Suprapubic skin (tissue), 4 donors: ENCODE data around the gene LPP. TPM values are rescaled to one million over a fixed set of nuclear protein-coding genes. Genes with fewer than 3 reads are reported as not detected.
"Not testable (repeated sequence)": the region's sequence is repeated elsewhere in the genome, so short reads cannot be mapped to it uniquely, and the experiment has no call there.

Experiments
- DNase-seq, 2 donors: peaks; one replicate each; pipeline ENCODE4 v3.0.0-alpha.2; 2019; ENCODE audit warnings: low spot score in 2 of 2
- H3K27ac ChIP-seq: fragments of 200-600 bp; sonication (generic); one replicate; pipeline ENCODE4 v1.5.1; 2019
- H3K27me3 ChIP-seq: fragments of 200-600 bp; sonication (generic); one replicate; pipeline ENCODE4 v1.5.1; 2019
- H3K36me3 ChIP-seq: fragments of 200-600 bp; sonication (generic); one replicate; pipeline ENCODE4 v1.5.1; 2019
- H3K4me1 ChIP-seq: fragments of 200-600 bp; sonication (generic); one replicate; pipeline ENCODE4 v1.5.1; 2019
- H3K4me3 ChIP-seq: fragments of 200-600 bp; sonication (generic); one replicate; pipeline ENCODE4 v1.5.1; 2019; ENCODE audit warnings: mild to moderate bottlenecking
- H3K9me3 ChIP-seq: fragments of 200-600 bp; sonication (generic); one replicate; pipeline ENCODE4 v1.5.1; 2019
- CTCF ChIP-seq, 2 donors: fragments of 200-600 bp in 1 of 2; fragments of 450-650 bp in 1 of 2; sonication (generic) in 1 of 2; IDR thresholded peaks; one replicate each; pipeline ENCODE4 v1.5.1; 2016 to 2019; ENCODE audit warnings: antibody characterized with exemption in 2 of 2, mild to moderate bottlenecking in 1 of 2, moderate library complexity in 1 of 2
- EP300 ChIP-seq: sonication (generic); formaldehyde crosslinking; IDR thresholded peaks from one replicate; pipeline ENCODE4 v1.6.1; 2017; ENCODE audit warnings: antibody characterized with exemption
- POLR2A ChIP-seq, 2 donors: fragments of 450-650 bp; IDR thresholded peaks; one replicate each; pipeline ENCODE4 v1.6.1; 2017; ENCODE audit warnings: antibody characterized with exemption in 2 of 2, mild to moderate bottlenecking in 2 of 2, moderate library complexity in 2 of 2
- POLR2AphosphoS5 ChIP-seq, 3 donors: sonication (generic); formaldehyde crosslinking; IDR thresholded peaks; one replicate each; pipeline ENCODE4 v1.6.1; 2017; ENCODE audit warnings: antibody characterized with exemption in 3 of 3
- WGBS: methylation state at CpG from one replicate; pipeline ENCODE4 v1.1.5; 2018; 5-methylcytosine and 5-hydroxymethylcytosine counted together
- total RNA-seq, 4 donors: library from RNA; depleted of rRNA; stranded (reverse); fragments of >200 nt; gene quantifications; one replicate each; pipeline ENCODE4 v1.1.0, GENCODE V29; 2016

Gene LPP
- total RNA-seq, 4 donors from 2014 or later = 56.8 to 127 (median 84.2) TPM

GRCh38 chr3:188437926-188438325, 284.0 kb downstream of the LPP start:
- H3K27me3 ChIP-seq = no peaks in the 10 kb centered on the region
- no peaks in the 10 kb centered on the region for H3K36me3 ChIP-seq
- no peak overlapping the region for H3K4me3 ChIP-seq
- no peaks in the 10 kb centered on the region for H3K9me3 ChIP-seq
- no peak for DNase-seq
- 77% methylated on average over 2 of the region's 2 CpGs for WGBS
- no peak for TF ChIP-seq POLR2AphosphoS5 (IDR thresholded peaks at IDR 0.05)
- TF ChIP-seq EP300 = no peak
- TF ChIP-seq POLR2A (IDR thresholded peaks at IDR 0.05) = no peak
- no peak for TF ChIP-seq CTCF (IDR thresholded peaks at IDR 0.05)
- no peak overlapping the region for H3K27ac ChIP-seq
- peaks cover 11% of the 10 kb centered on the region for H3K4me1 ChIP-seq

- DNase-seq = no peak
- Histone ChIP-seq H3K27ac (peak overlapping the region; percentile 3), H3K27me3 (no peaks in the 10 kb centered on the region), H3K9me3 (no peaks in the 10 kb centered on the region), H3K4me1 (peaks cover 5% of the 10 kb centered on the region), H3K36me3 (no peaks in the 10 kb centered on the region), H3K4me3 (no peak overlapping the region)
- 66% methylated on average over 5 of the region's 5 CpGs for WGBS
- TF ChIP-seq POLR2A (IDR thresholded peaks at IDR 0.05) (no peak), POLR2AphosphoS5 (IDR thresholded peaks at IDR 0.05) (no peak), EP300 (no peak), CTCF (IDR thresholded peaks at IDR 0.05) (no peak)
Observed at GRCh38 chr3:188439080-188439479, 285.1 kb downstream of the LPP start.

GRCh38 chr3:188440340-188440972, 286.5 kb downstream of the LPP start:
- WGBS = 72% methylated on average over 1 of the region's 1 CpG
- Histone ChIP-seq H3K27me3 (no peaks in the 10 kb centered on the region), H3K27ac (no peak overlapping the region), H3K9me3 (no peaks in the 10 kb centered on the region), H3K4me3 (no peak overlapping the region), H3K36me3 (no peaks in the 10 kb centered on the region), H3K4me1 (peaks cover 5% of the 10 kb centered on the region)
- DNase-seq = no peak
- TF ChIP-seq POLR2AphosphoS5 (IDR thresholded peaks at IDR 0.05) = no peak
- TF ChIP-seq EP300 = no peak
- TF ChIP-seq POLR2A (IDR thresholded peaks at IDR 0.05) = no peak
- TF ChIP-seq CTCF (IDR thresholded peaks at IDR 0.05) = no peak

- DNase-seq = no peak
- WGBS = 95% methylated on average over 8 of the region's 8 CpGs
- H3K27me3 ChIP-seq = no peaks in the 10 kb centered on the region
Observed at GRCh38 chr3:188442430-188442829, 288.5 kb downstream of the LPP start.

GRCh38 chr3:188445175-188445574, 291.2 kb downstream of the LPP start:
- H3K4me3 ChIP-seq, H3K4me1 ChIP-seq, H3K36me3 ChIP-seq, DNase-seq, H3K27ac ChIP-seq, H3K9me3 ChIP-seq, H3K27me3 ChIP-seq: not testable (repeated sequence)
- WGBS = 96% methylated on average over 4 of the region's 4 CpGs

More at GRCh38 chr3:188442430-188442829, 288.5 kb downstream of the LPP start:
- peaks cover 5% of the 10 kb centered on the region for H3K4me1 ChIP-seq
- no peak overlapping the region for H3K4me3 ChIP-seq
- H3K36me3 ChIP-seq = no peaks in the 10 kb centered on the region
- TF ChIP-seq EP300 = no peak
- TF ChIP-seq POLR2A (IDR thresholded peaks at IDR 0.05) = no peak
- no peak for TF ChIP-seq POLR2AphosphoS5 (IDR thresholded peaks at IDR 0.05)
- TF ChIP-seq CTCF (IDR thresholded peaks at IDR 0.05) = no peak
- no peak overlapping the region for H3K27ac ChIP-seq
- H3K9me3 ChIP-seq = no peaks in the 10 kb centered on the region

- no peaks in the 10 kb centered on the region for H3K4me1 ChIP-seq
- H3K27me3 ChIP-seq = no peaks in the 10 kb centered on the region
- H3K4me3 ChIP-seq = no peak overlapping the region
- no peaks in the 10 kb centered on the region for H3K36me3 ChIP-seq
- no peak overlapping the region for H3K27ac ChIP-seq
- no peak for DNase-seq
- whole genome bisulfite sequencing = 88% methylated on average over 5 of the region's 5 CpGs
- no peaks in the 10 kb centered on the region for H3K9me3 ChIP-seq
- no peak for TF ChIP-seq CTCF (IDR thresholded peaks at IDR 0.05)
- no peak for TF ChIP-seq EP300
- TF ChIP-seq POLR2AphosphoS5 (IDR thresholded peaks at IDR 0.05) = no peak
- no peak for TF ChIP-seq POLR2A (IDR thresholded peaks at IDR 0.05)
Observed at GRCh38 chr3:188446014-188446413, 292.1 kb downstream of the LPP start.
